ENCODE data around the gene ARL17B.
"Not testable (repeated sequence)": the region's sequence is repeated elsewhere in the genome, so short reads cannot be mapped to it uniquely, and the experiment has no call there.

Gene ARL17B

GRCh38 chr17:46274238-46274637, 87.3 kb downstream of the ARL17B start:
- peaks cover 52% of the 10 kb centered on the region for H3K27me3 Mint-ChIP-seq (ENCODE audit: low read depth)
- no peak overlapping the region for H3K27ac Mint-ChIP-seq
- no peak for DNase-seq (ENCODE audit: low spot score)
- no peak overlapping the region for H3K4me3 Mint-ChIP-seq
- no peaks in the 10 kb centered on the region for H3K4me1 Mint-ChIP-seq (ENCODE audit: low read depth)
- H3K9me3 Mint-ChIP-seq: no peaks in the 10 kb centered on the region
- H3K36me3 Mint-ChIP-seq (ENCODE audit: low read depth): no peaks in the 10 kb centered on the region

GRCh38 chr17:46273541-46274236, 87.9 kb downstream of the ARL17B start:
- no peaks in the 10 kb centered on the region for H3K9me3 Mint-ChIP-seq
- H3K36me3 Mint-ChIP-seq (ENCODE audit: low read depth): no peaks in the 10 kb centered on the region
- H3K27ac Mint-ChIP-seq: no peak overlapping the region
- H3K4me3 Mint-ChIP-seq: no peak overlapping the region
- no peaks in the 10 kb centered on the region for H3K4me1 Mint-ChIP-seq (ENCODE audit: low read depth)
- H3K27me3 Mint-ChIP-seq (ENCODE audit: low read depth): peaks cover 55% of the 10 kb centered on the region
- DNase-seq (ENCODE audit: low spot score): no peak

GRCh38 chr17:46270032-46270431, 91.5 kb downstream of the ARL17B start:
- Mint-ChIP-seq H3K36me3 (ENCODE audit: low read depth) (no peaks in the 10 kb centered on the region), H3K9me3 (no peaks in the 10 kb centered on the region), H3K27ac (no peak overlapping the region), H3K4me1 (ENCODE audit: low read depth) (peaks cover 18% of the 10 kb centered on the region), H3K4me3 (no peak overlapping the region), H3K27me3 (ENCODE audit: low read depth) (peaks cover 66% of the 10 kb centered on the region)
- no peak for DNase-seq (ENCODE audit: low spot score)

GRCh38 chr17:46266656-46267544, 94.7 kb downstream of the ARL17B start:
- no peaks in the 10 kb centered on the region for H3K9me3 Mint-ChIP-seq
- peak overlapping the region; percentile 96 for H3K4me3 Mint-ChIP-seq
- peaks cover 46% of the 10 kb centered on the region for H3K27me3 Mint-ChIP-seq (ENCODE audit: low read depth)
- peak; percentile 93 for DNase-seq (ENCODE audit: low spot score)
- H3K27ac Mint-ChIP-seq: peak overlapping the region; percentile 74
- peaks cover 30% of the 10 kb centered on the region for H3K4me1 Mint-ChIP-seq (ENCODE audit: low read depth)
- H3K36me3 Mint-ChIP-seq (ENCODE audit: low read depth): no peaks in the 10 kb centered on the region

- Mint-ChIP-seq H3K4me1 (ENCODE audit: low read depth) (peaks cover 30% of the 10 kb centered on the region), H3K4me3 (peak overlapping the region; percentile 79), H3K27me3 (ENCODE audit: low read depth) (peaks cover 39% of the 10 kb centered on the region), H3K27ac (peak overlapping the region; percentile 64)
- DNase-seq (ENCODE audit: low spot score); H3K36me3 Mint-ChIP-seq (ENCODE audit: low read depth); H3K9me3 Mint-ChIP-seq: not testable (repeated sequence)
Observed at GRCh38 chr17:46266063-46266655, 95.4 kb downstream of the ARL17B start.

GRCh38 chr17:46264456-46265198, 96.9 kb downstream of the ARL17B start:
- DNase-seq (ENCODE audit: low spot score): peak; percentile 28
- Mint-ChIP-seq H3K9me3 (no peaks in the 10 kb centered on the region), H3K4me1 (ENCODE audit: low read depth) (peaks cover 31% of the 10 kb centered on the region), H3K4me3 (peak overlapping the region; percentile 79), H3K36me3 (ENCODE audit: low read depth) (no peaks in the 10 kb centered on the region), H3K27ac (peak overlapping the region; percentile 21), H3K27me3 (ENCODE audit: low read depth) (peaks cover 28% of the 10 kb centered on the region)

GRCh38 chr17:46262271-46262670, 99.3 kb downstream of the ARL17B start:
- Mint-ChIP-seq H3K4me1 (ENCODE audit: low read depth) (peaks cover 27% of the 10 kb centered on the region), H3K36me3 (ENCODE audit: low read depth) (no peaks in the 10 kb centered on the region), H3K27ac (no peak overlapping the region), H3K9me3 (no peaks in the 10 kb centered on the region), H3K27me3 (ENCODE audit: low read depth) (peaks cover 8% of the 10 kb centered on the region), H3K4me3 (no peak overlapping the region)
- DNase-seq (ENCODE audit: low spot score): no peak

- H3K36me3 Mint-ChIP-seq (ENCODE audit: low read depth); DNase-seq (ENCODE audit: low spot score): not testable (repeated sequence)
Observed at GRCh38 chr17:46259845-46260661, 101.5 kb downstream of the ARL17B start.

GRCh38 chr17:46256369-46256768, 105.2 kb downstream of the ARL17B start:
- H3K9me3 Mint-ChIP-seq; DNase-seq (ENCODE audit: low spot score); H3K36me3 Mint-ChIP-seq (ENCODE audit: low read depth); H3K4me3 Mint-ChIP-seq; H3K27me3 Mint-ChIP-seq (ENCODE audit: low read depth); H3K4me1 Mint-ChIP-seq (ENCODE audit: low read depth); H3K27ac Mint-ChIP-seq: not testable (repeated sequence)

More at GRCh38 chr17:46259845-46260661, 101.5 kb downstream of the ARL17B start:
- not testable (repeated sequence) for H3K27me3 Mint-ChIP-seq (ENCODE audit: low read depth); H3K9me3 Mint-ChIP-seq
- Mint-ChIP-seq H3K27ac (peak overlapping the region; percentile 53), H3K4me3 (peak overlapping the region; percentile 69), H3K4me1 (ENCODE audit: low read depth) (peaks cover 13% of the 10 kb centered on the region)

- not testable (repeated sequence) for H3K27ac Mint-ChIP-seq; DNase-seq (ENCODE audit: low spot score); H3K9me3 Mint-ChIP-seq; H3K4me3 Mint-ChIP-seq; H3K27me3 Mint-ChIP-seq (ENCODE audit: low read depth); H3K4me1 Mint-ChIP-seq (ENCODE audit: low read depth); H3K36me3 Mint-ChIP-seq (ENCODE audit: low read depth)
Observed at GRCh38 chr17:46254215-46254614, 107.4 kb downstream of the ARL17B start.

- peak; percentile 69 for DNase-seq (ENCODE audit: low spot score)
Observed at GRCh38 chr17:46253722-46254121, 107.8 kb downstream of the ARL17B start.

GRCh38 chr17:46252804-46253203, 108.8 kb downstream of the ARL17B start:
- H3K9me3 Mint-ChIP-seq; H3K4me3 Mint-ChIP-seq; H3K27ac Mint-ChIP-seq; H3K36me3 Mint-ChIP-seq (ENCODE audit: low read depth); H3K4me1 Mint-ChIP-seq (ENCODE audit: low read depth); DNase-seq (ENCODE audit: low spot score): not testable (repeated sequence)
- H3K27me3 Mint-ChIP-seq (ENCODE audit: low read depth): peaks cover 14% of the 10 kb centered on the region

More at GRCh38 chr17:46253722-46254121, 107.8 kb downstream of the ARL17B start:
- not testable (repeated sequence) for H3K4me1 Mint-ChIP-seq (ENCODE audit: low read depth); H3K4me3 Mint-ChIP-seq; H3K27ac Mint-ChIP-seq; H3K36me3 Mint-ChIP-seq (ENCODE audit: low read depth); H3K9me3 Mint-ChIP-seq
- H3K27me3 Mint-ChIP-seq (ENCODE audit: low read depth): peaks cover 12% of the 10 kb centered on the region

GRCh38 chr17:46249153-46249552, 112.4 kb downstream of the ARL17B start:
- not testable (repeated sequence) for H3K27ac Mint-ChIP-seq; H3K4me3 Mint-ChIP-seq; H3K9me3 Mint-ChIP-seq; DNase-seq (ENCODE audit: low spot score); H3K36me3 Mint-ChIP-seq (ENCODE audit: low read depth); H3K4me1 Mint-ChIP-seq (ENCODE audit: low read depth)
- peaks cover 19% of the 10 kb centered on the region for H3K27me3 Mint-ChIP-seq (ENCODE audit: low read depth)

All from T-helper 2 cell treated with Interferon-gamma antibody and Interleukin-4, amounts not matched to agents 5 μg/mL and 100 μg/mL, for 36 hours (primary cell).